ENCODE results near the gene DCHS2.

- no peak for TF ChIP-seq CTCF (IDR thresholded peaks at IDR 0.05)
- no peak for TF ChIP-seq POLR2A (IDR thresholded peaks at IDR 0.05)
Measured at GRCh38 chr4:154414371-154414770, 77.2 kb downstream of the DCHS2 start.
